Amniotic stem cell (primary cell): ENCODE results near the gene IQGAP2.
"Not testable (repeated sequence)": the region's sequence is repeated elsewhere in the genome, so short reads cannot be mapped to it uniquely, and the experiment has no call there.

Experiments used
- DNase-seq: peaks from one replicate; lab custom pipeline; 2025; lab: John Stamatoyannopoulos, UW

The IQGAP2 gene

GRCh38 chr5:76413746-76414145 is 10.7 kb downstream of the IQGAP2 start:
- DNase-seq: no peak

GRCh38 chr5:76414788-76415187 is 11.7 kb downstream of the IQGAP2 start:
- no peak for DNase-seq

GRCh38 chr5:76415855-76416254 is 12.8 kb downstream of the IQGAP2 start:
- DNase-seq: no peak

GRCh38 chr5:76419597-76420298 is 16.7 kb downstream of the IQGAP2 start:
- DNase-seq: no peak

- DNase-seq: no peak
Observed at GRCh38 chr5:76422227-76422626, 19.1 kb downstream of the IQGAP2 start.

DNA sequence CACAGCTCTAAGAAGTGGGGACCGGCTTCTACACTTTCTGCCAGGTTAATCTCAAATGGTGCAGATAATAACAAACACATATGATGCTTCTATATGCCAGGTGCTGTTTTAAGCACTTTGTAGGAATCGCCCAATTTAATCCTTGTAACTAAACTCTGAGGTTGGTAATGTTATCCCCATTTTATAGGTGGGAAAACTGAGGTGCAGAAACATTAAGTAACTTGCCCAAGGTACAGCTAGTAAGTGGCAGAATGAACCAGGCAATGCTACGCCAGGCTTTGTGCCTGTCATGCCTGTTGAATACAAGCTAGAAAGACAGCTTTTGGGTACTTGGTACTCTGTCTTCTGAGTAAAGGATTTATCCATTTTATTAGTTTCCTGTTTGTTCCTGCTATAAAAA is 19.7 kb downstream of the IQGAP2 start:
- DNase-seq: no peak

DNA sequence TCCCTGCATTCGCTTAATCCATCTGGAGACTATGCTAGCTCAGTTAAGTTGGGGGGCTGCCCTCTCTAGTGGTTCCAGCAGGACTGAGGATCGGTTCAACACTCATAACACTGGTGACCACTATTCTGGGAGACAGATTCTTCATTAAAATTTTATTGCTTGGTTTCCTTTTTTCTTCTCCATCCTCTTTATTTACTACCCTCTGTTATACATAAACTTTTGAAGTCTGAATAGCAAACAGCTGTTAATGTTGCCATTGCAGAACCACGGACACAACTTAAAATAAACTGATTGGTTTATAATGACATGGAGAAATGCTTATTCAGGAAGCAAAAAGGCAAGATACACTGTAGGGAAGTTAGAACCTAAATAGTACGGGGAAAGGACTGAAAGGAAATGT is 22.1 kb downstream of the IQGAP2 start:
- no peak for DNase-seq

DNA sequence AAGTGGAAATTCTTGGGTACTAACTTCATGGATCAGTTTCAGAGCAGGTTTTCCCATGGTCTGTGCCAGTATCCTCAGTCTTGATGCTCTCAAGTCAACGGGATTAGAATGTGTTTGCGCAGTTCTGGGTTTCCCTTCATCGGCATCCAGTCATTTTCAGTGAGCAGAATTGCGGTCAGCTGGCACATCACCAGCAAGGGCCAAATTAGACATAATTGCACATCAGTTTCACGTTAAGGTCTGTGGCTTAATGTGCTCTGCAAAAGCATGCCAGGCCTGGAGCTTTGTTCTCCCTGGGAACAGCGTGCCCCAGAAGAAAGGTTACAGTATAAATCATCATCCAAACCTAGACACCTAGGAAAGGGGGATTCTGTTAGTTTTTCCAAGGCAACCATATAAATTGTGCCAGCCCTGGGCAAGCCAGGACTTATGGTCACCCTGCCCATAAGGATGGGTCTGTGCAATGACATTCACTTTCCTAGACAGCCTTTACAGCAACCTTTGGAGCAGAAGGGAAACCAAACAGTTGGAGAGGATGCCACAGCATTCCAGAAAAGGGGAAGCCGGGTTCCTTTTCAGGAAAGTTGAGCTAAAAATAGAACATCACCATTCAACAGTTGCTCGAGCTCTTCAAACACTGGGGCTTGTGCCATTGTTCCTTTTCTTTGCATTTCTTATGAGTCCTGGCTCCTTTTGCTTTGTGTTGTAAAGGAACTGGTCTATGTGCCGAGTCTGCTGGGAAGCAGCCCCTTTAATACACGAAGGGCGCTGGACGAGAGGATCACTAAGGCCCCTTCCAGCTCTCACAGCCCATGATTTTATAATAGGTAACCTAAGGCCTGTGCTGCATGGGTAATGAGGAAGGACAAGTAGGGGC is 23.1 kb downstream of the IQGAP2 start:
- DNase-seq: no peak

- no peak for DNase-seq
Observed at GRCh38 chr5:76427206-76428140, 24.4 kb downstream of the IQGAP2 start.

- not testable (repeated sequence) for DNase-seq
Observed at GRCh38 chr5:76428550-76428949, 25.5 kb downstream of the IQGAP2 start.

- no peak for DNase-seq
Observed at GRCh38 chr5:76433261-76433660, 30.2 kb downstream of the IQGAP2 start.

- DNase-seq: not testable (repeated sequence)
Observed at GRCh38 chr5:76437507-76437906, 34.4 kb downstream of the IQGAP2 start.

- DNase-seq: no peak
Observed at GRCh38 chr5:76438025-76438424, 34.9 kb downstream of the IQGAP2 start.

GRCh38 chr5:76439201-76439600 is 36.1 kb downstream of the IQGAP2 start:
- DNase-seq: no peak

GRCh38 chr5:76439929-76440328 is 36.8 kb downstream of the IQGAP2 start:
- no peak for DNase-seq

DNA sequence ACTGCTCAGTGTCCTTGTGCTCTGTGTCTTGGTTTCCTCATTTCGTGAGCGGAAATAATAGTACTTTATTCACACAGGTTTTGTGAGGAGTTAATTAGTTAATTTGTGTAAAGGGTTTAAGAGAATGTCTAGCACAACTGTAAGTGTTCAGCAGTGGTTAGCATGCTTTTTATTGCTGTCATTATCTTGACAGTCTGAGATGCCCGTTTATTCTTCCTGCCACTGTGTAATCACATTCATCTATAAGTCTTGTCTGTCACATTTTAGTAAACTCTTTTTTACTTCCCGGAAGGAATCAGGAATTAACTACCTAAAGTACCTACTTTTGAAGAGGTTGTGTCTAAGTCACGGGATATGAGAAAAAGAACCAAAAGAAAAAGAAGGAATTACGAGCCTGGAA is 38.0 kb downstream of the IQGAP2 start:
- DNase-seq: no peak

DNA sequence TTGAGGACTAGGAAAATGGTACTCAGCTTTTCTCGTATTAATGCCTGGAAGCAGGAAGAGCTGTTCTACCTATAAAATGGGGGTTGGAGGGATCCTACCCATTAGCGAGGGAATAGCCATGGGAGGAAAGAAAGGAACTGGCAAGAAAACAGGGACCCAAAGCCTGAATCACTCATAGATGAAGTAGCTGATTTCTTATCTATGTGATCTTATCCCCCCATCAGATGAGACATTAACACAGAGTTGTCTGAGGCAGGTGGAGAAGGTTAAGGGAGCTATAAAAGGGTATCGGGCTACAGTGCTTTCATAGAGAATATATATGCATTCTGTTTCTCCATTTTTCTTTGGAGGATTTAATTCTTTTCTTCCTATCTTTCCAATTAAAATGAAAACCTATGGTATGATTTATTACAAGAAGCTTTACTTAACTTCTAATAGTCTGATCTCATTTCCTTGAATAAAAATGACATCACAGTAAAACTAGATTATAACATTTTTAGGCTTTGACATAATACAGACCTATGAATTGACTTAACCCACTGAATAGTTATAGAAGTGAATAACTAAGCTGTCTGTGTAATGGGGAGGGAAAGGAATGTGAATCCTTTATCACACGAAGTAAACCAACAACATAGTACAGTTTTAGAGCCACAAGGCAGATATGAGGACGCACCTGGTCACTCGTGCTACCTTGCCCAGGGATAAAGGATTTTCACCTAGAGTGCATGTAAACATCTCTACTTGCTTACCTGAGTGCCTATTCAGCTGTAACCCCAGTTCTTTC is 39.0 kb downstream of the IQGAP2 start:
- no peak for DNase-seq

GRCh38 chr5:76443066-76443800 is 40.1 kb downstream of the IQGAP2 start:
- DNase-seq: no peak

GRCh38 chr5:76445063-76445462 is 42.0 kb downstream of the IQGAP2 start:
- no peak for DNase-seq

DNA sequence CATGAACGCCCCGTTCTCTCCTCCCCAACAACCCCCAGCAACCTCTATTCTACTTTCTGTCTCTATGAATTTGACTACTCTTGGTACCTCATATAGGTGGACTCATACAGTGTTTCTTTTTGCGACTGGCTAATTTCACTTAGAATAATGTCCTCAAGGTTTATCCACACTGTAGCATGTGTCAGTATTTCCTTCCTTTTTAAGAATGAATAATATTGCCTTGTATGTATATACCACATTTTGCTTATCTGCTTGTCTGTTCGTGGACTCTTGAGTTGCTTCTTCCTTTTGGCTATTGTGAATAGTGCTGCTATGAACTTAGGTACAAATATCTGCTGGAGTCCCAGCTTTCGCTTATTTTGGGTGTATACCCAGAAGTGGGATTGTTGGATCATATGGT is 42.7 kb downstream of the IQGAP2 start:
- no peak for DNase-seq

DNA sequence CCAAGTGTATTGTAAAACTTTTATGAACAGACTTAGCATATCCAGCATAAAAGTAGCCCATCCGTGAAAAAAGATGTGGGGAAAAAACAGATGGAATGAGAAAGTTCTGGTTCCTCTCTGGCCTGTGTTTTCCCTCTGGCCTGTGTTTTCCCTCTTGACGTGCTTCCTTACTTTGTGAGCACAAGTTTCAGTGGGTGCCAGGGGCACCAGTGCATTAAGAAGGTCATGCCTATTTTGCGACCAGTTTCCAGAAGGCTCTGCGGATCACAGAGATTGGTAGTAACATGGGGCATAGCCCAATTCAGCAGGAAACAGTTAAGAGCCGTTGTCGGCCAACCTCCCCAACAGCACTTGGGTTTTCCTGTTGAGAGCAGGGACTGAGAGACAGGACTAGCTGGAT is 43.7 kb downstream of the IQGAP2 start:
- DNase-seq: no peak
